SK-N-SH treated with all-trans-retinoic acid at 6 μM for 48 hours (cell line): ENCODE measurements around the gene MACC1.

Source experiments
- ATAC-seq: fragments of 200-7000 bp; cut with Tn5 transposase; 3 replicates; pipeline ENCODE4 v1.9.1; 2020; ENCODE audit warnings: mild to moderate bottlenecking, moderate library complexity
- BACH2 ChIP-seq: fragments of 250-450 bp; sonication (Bioruptor Pico); IDR thresholded peaks from 2 replicates; pipeline ENCODE4 v1.9.0; 2021; ENCODE audit warnings: mild to moderate bottlenecking, borderline replicate concordance
- ESRRG ChIP-seq: fragments of 250-450 bp; sonication (Bioruptor Pico); IDR thresholded peaks from 2 replicates; pipeline ENCODE4 v1.6.1; 2021; ENCODE audit warnings: mild to moderate bottlenecking
- GLIS3 ChIP-seq: fragments of 250-450 bp; sonication (Bioruptor Pico); IDR thresholded peaks from 2 replicates; pipeline ENCODE4 v1.5.0; 2020; ENCODE audit warnings: mild to moderate bottlenecking, moderate library complexity
- OSR1 ChIP-seq: fragments of 250-450 bp; sonication (Bioruptor Pico); IDR thresholded peaks from 2 replicates; pipeline ENCODE4 v1.8.0; 2022; ENCODE audit warnings: moderate library complexity, mild to moderate bottlenecking, inconsistent platforms
- PPARA ChIP-seq: fragments of 250-450 bp; sonication (Bioruptor Pico); IDR thresholded peaks from 2 replicates; pipeline ENCODE4 v1.5.0; 2020; ENCODE audit warnings: mild to moderate bottlenecking, borderline replicate concordance
- RARB ChIP-seq: fragments of 250-450 bp; sonication (Bioruptor Pico); IDR thresholded peaks from 2 replicates; pipeline ENCODE4 v1.8.0; 2021; ENCODE audit warnings: mild to moderate bottlenecking, moderate library complexity
- SNAI2 ChIP-seq: fragments of 250-450 bp; sonication (Bioruptor Pico); IDR thresholded peaks from 2 replicates; pipeline ENCODE4 v1.5.0; 2020; ENCODE audit warnings: mild to moderate bottlenecking, moderate library complexity
- TCF4 ChIP-seq: fragments of 250-450 bp; sonication (Bioruptor Pico); IDR thresholded peaks from 2 replicates; pipeline ENCODE4 v1.8.0; 2021; ENCODE audit warnings: mild to moderate bottlenecking, moderate library complexity, borderline replicate concordance
- TOX ChIP-seq: fragments of 250-450 bp; sonication (Bioruptor Pico); IDR thresholded peaks from 2 replicates; pipeline ENCODE4 v1.8.0; 2021; ENCODE audit warnings: mild to moderate bottlenecking, moderate library complexity, borderline replicate concordance
- ZC3H10 ChIP-seq: fragments of 250-450 bp; sonication (Bioruptor Pico); IDR thresholded peaks from 2 replicates; pipeline ENCODE4 v1.5.1; 2021; ENCODE audit warnings: mild to moderate bottlenecking, moderate library complexity
- ZFP3 ChIP-seq: fragments of 250-450 bp; sonication (Bioruptor Pico); IDR thresholded peaks from 2 replicates; pipeline ENCODE4 v1.5.0; 2020; ENCODE audit warnings: mild to moderate bottlenecking, moderate library complexity
- ZFP30 ChIP-seq: fragments of 450-650 bp; formaldehyde crosslinking; IDR thresholded peaks from 2 replicates; pipeline ENCODE4 v1.5.0; 2022; ENCODE audit warnings: mild to moderate bottlenecking, moderate library complexity
- ZNF565 ChIP-seq: fragments of 450-650 bp; formaldehyde crosslinking; conservative IDR thresholded peaks from 2 replicates; pipeline ENCODE4 v1.5.0; 2020; ENCODE audit warnings: low read depth, mild to moderate bottlenecking, moderate library complexity
- ZNF8 ChIP-seq: fragments of 450-650 bp; formaldehyde crosslinking; IDR thresholded peaks from 2 replicates; pipeline ENCODE4 v1.5.0; 2020; ENCODE audit warnings: mild to moderate bottlenecking, moderate library complexity
- TF ChIP-seq, protein P1 (sequence below): fragments of 250-450 bp; sonication (Bioruptor Pico); IDR thresholded peaks from 2 replicates; pipeline ENCODE4 v1.5.0; 2020; ENCODE audit warnings: mild to moderate bottlenecking, moderate library complexity
- TF ChIP-seq, protein P2 (sequence below): fragments of 250-450 bp; sonication (Bioruptor Pico); IDR thresholded peaks from 2 replicates; pipeline ENCODE4 v1.5.1; 2020; ENCODE audit warnings: low read depth, mild to moderate bottlenecking, moderate library complexity

The MACC1 gene

DNA sequence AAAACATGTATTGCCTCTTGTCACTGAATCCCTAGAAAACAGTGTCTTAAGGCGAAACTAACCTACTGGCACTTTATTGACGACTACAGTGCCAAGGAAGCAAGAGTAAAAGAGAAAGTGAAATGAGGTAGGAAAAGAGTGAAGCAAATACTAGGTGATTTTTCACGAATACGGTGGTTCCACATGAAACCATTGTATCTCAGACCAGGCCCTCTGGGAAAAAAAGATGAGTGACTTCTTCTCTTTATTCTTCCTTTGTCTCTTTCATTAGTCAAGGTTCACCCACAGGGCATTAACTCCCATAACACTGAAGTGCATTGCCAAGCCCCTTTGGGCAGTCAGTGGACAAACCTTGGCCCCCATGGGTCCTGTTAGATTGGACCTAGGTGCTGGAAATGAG is 16.2 kb upstream of the MACC1 start:
- ATAC-seq = no peak

DNA sequence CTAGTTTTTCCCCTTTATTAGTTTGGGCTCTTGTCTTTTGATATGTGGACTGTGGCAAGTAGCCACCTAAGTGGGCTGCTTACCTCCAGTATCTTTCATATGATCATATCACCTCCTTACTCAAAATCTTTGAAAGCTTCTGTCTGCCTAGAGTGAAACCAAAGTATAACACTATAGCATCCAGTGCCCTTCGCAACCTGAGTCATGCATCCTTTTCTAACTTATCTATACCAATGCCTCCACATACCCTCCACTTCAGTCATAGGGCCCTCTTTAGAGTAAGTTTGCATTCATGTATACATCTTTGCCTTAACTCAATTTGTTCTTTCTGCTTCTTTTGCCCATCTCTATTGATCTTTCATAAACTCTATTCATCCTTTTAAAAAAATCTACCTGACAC is 15.7 kb upstream of the MACC1 start:
- TF ChIP-seq, protein P1, sequence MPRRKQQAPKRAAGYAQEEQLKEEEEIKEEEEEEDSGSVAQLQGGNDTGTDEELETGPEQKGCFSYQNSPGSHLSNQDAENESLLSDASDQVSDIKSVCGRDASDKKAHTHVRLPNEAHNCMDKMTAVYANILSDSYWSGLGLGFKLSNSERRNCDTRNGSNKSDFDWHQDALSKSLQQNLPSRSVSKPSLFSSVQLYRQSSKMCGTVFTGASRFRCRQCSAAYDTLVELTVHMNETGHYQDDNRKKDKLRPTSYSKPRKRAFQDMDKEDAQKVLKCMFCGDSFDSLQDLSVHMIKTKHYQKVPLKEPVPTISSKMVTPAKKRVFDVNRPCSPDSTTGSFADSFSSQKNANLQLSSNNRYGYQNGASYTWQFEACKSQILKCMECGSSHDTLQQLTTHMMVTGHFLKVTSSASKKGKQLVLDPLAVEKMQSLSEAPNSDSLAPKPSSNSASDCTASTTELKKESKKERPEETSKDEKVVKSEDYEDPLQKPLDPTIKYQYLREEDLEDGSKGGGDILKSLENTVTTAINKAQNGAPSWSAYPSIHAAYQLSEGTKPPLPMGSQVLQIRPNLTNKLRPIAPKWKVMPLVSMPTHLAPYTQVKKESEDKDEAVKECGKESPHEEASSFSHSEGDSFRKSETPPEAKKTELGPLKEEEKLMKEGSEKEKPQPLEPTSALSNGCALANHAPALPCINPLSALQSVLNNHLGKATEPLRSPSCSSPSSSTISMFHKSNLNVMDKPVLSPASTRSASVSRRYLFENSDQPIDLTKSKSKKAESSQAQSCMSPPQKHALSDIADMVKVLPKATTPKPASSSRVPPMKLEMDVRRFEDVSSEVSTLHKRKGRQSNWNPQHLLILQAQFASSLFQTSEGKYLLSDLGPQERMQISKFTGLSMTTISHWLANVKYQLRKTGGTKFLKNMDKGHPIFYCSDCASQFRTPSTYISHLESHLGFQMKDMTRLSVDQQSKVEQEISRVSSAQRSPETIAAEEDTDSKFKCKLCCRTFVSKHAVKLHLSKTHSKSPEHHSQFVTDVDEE = no peak
- TF ChIP-seq PPARA (CRISPR knock-in tag) = no peak
- TF ChIP-seq ZNF565 (CRISPR knock-in tag) = no peak
- TF ChIP-seq ESRRG (CRISPR knock-in tag) = no peak
- TF ChIP-seq ZNF8 (CRISPR knock-in tag) = no peak
- no peak for TF ChIP-seq ZFP3
- TF ChIP-seq, protein P2, sequence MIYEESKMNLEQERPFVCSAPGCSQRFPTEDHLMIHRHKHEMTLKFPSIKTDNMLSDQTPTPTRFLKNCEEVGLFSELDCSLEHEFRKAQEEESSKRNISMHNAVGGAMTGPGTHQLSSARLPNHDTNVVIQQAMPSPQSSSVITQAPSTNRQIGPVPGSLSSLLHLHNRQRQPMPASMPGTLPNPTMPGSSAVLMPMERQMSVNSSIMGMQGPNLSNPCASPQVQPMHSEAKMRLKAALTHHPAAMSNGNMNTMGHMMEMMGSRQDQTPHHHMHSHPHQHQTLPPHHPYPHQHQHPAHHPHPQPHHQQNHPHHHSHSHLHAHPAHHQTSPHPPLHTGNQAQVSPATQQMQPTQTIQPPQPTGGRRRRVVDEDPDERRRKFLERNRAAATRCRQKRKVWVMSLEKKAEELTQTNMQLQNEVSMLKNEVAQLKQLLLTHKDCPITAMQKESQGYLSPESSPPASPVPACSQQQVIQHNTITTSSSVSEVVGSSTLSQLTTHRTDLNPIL (CRISPR knock-in tag) = no peak
- TF ChIP-seq BACH2 (CRISPR knock-in tag) = no peak
- no peak for TF ChIP-seq ZC3H10 (CRISPR knock-in tag)
- TF ChIP-seq, all 23 proteins: peak for 0
- ATAC-seq = no peak

More for the DNA sequence above, 16.2 kb upstream of the MACC1 start:
- no peak for TF ChIP-seq ZNF565 (CRISPR knock-in tag)
- no peak for TF ChIP-seq ZFP30 (CRISPR knock-in tag)
- TF ChIP-seq TCF4 (CRISPR knock-in tag) = no peak
- no peak for TF ChIP-seq RARB (CRISPR knock-in tag)
- TF ChIP-seq, protein P1 = no peak
- TF ChIP-seq ZC3H10 (CRISPR knock-in tag) = no peak
- TF ChIP-seq, all 23 proteins: peak for 0

DNA sequence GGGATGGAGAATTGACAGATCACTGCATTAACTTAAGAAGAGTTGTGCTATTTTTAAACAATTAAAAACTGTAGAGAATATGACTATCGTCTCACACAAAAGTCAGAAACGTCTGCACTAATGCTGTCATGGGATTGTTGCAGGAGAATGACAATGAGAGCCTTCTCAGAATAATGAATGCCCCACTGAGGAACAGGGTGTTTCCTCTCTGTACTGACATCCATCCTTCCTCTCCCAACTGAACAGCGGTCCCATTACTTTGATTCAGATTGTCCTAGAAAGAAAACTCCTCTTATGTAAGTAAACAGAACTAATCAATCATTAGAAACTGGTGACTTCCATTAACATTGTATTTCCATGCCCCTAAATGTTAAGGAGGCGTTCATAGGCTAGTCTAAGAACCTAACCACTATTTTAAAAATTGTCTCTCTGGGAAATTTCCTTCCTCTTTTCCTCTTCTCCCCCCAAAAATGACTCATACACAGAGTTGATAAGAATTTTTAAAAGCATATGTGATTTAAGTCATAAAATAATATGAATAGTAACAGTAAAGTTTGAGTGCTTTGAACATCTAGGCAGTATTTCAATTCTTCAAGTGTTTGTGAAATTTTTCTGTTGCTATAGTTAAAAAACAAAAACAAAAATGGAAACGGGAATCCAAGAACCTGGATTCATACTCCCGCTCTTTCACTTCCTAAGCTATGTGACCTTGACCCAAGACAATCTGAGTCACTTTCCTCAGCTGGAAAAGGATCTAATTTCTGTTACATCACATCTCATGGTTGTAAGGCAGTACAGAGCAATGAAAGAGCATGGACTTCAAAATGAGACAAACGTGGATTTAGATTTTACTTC is 12.7 kb upstream of the MACC1 start:
- TF ChIP-seq TCF4 (CRISPR knock-in tag) (no peak), ZC3H10 (CRISPR knock-in tag) (0 out of 2 replicates have a peak, but pooled peaks have one; percentile 35), SNAI2 (CRISPR knock-in tag) (no peak), PPARA (CRISPR knock-in tag) (no peak)
- peak; percentile 98 for ATAC-seq

DNA sequence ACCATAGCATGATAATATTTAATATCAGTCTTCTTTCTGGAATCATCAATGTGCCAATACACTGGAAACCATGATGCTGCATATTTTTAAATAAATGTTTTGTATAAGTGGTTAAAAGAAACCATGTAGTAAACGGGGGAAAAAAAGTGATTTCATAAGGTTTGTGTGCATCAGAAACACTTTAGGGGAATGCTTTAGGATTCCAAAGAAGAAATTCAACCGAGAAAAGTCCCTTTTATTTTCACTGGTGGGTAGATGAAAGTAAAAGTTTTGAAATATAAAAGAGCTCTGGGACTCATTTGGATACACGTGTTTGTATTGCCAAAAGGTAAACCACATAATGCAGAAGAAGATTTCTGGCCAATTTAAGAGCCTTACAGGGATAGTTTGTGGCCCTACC is 11.9 kb upstream of the MACC1 start:
- no peak for ATAC-seq
- TF ChIP-seq ESRRG (CRISPR knock-in tag) (no peak), ZNF8 (CRISPR knock-in tag) (no peak), ZFP30 (CRISPR knock-in tag) (no peak), GLIS3 (CRISPR knock-in tag) (no peak), BACH2 (CRISPR knock-in tag) (no peak), TOX (no peak), PPARA (CRISPR knock-in tag) (no peak), OSR1 (CRISPR knock-in tag) (no peak)
- TF ChIP-seq, protein P2 (CRISPR knock-in tag) = no peak
- TF ChIP-seq, protein P1 = no peak
